Measurements from ENCODE around the gene GNG4. TPM values are rescaled to one million over a fixed set of nuclear protein-coding genes. Genes with fewer than 3 reads are reported as not detected.

Gene GNG4
- total and polyA plus RNA-seq, 9 of the 15 experiments (the other 6 are each of a cell fraction or from before 2014, with no cell fraction given): 0.06 to 0.58 (median 0.08) TPM; not detected in 4

DNA sequence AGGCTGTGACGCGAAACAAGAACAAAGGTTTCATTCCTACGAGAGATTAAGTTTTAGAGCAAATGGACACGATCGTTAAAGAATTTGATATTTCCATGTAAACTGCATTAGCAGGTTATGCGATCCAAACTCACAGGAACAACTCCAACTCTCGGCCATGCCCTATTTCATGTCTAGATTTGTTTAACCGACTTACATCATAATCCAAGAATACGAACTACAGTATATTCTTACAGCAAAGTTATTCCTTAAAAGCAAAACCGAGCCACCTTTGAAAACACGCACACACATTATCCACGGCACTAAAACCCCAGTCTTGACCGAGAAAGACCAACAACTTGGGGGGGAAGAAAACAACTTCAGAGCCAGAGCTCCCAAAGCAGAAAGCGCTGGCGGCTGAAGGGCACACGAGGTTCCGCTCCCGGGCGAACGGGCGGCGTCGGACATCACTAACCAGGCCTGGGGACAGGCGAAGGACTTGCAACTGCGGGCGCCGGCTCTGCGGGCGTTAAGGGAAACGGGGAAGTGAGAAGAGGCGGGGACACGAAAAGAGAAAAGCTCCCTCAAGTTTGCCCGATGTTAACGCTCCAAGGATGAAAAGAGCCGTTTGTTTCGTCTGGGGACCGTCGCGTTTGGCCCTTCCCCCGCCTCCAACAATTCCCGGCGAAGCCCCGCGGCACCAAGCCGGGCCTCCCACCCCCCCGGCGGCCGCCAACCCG, 146.0 kb downstream of the GNG4 start (continued):
- TF ChIP-seq ZNF76 (CRISPR knock-in tag; IDR thresholded peaks at IDR 0.05; ENCODE audit: borderline replicate concordance) (no peak), MTA3 (IDR thresholded peaks at IDR 0.05; ENCODE audit: borderline replicate concordance) (no peak), ZNF23 (CRISPR knock-in tag; IDR thresholded peaks at IDR 0.05) (no peak), NBN (IDR thresholded peaks at IDR 0.05; ENCODE audit: low read depth) (0 out of 2 replicates have a peak, but pooled peaks have one; percentile 59), ZNF3 (CRISPR knock-in tag; IDR thresholded peaks at IDR 0.05) (no peak), JUND (IDR thresholded peaks at IDR 0.05; ENCODE audit: borderline replicate concordance, low read depth, low read length) (no peak), JUND (tag; IDR thresholded peaks at IDR 0.05; ENCODE audit: borderline replicate concordance, low read depth, low read length) (no peak), RCOR1 (IDR thresholded peaks at IDR 0.05; ENCODE audit: borderline replicate concordance in 1 of 2, low read depth in 2 of 2, low read length in 2 of 2) (peak in 1 of 2 experiments; percentile 20; a peak in 1 of 4 replicates), ARNT (IDR thresholded peaks at IDR 0.05) (no peak), CCNT2 (IDR thresholded peaks at IDR 0.05; ENCODE audit: borderline replicate concordance, extremely low read depth, insufficient read length, low read depth, low read length) (peak; percentile 0), KLF16 (IDR thresholded peaks at IDR 0.05) (no peak), SMAD3 (CRISPR knock-in tag; conservative IDR thresholded peaks at IDR 0.05) (no peak), STAT5A (IDR thresholded peaks at IDR 0.05; ENCODE audit: borderline replicate concordance, low read length) (no peak)
- TF ChIP-seq, protein P1, sequence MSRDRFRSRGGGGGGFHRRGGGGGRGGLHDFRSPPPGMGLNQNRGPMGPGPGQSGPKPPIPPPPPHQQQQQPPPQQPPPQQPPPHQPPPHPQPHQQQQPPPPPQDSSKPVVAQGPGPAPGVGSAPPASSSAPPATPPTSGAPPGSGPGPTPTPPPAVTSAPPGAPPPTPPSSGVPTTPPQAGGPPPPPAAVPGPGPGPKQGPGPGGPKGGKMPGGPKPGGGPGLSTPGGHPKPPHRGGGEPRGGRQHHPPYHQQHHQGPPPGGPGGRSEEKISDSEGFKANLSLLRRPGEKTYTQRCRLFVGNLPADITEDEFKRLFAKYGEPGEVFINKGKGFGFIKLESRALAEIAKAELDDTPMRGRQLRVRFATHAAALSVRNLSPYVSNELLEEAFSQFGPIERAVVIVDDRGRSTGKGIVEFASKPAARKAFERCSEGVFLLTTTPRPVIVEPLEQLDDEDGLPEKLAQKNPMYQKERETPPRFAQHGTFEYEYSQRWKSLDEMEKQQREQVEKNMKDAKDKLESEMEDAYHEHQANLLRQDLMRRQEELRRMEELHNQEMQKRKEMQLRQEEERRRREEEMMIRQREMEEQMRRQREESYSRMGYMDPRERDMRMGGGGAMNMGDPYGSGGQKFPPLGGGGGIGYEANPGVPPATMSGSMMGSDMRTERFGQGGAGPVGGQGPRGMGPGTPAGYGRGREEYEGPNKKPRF (IDR thresholded peaks at IDR 0.05; ENCODE audit: low read depth, low read length): no peak
- TF ChIP-seq, protein P2, sequence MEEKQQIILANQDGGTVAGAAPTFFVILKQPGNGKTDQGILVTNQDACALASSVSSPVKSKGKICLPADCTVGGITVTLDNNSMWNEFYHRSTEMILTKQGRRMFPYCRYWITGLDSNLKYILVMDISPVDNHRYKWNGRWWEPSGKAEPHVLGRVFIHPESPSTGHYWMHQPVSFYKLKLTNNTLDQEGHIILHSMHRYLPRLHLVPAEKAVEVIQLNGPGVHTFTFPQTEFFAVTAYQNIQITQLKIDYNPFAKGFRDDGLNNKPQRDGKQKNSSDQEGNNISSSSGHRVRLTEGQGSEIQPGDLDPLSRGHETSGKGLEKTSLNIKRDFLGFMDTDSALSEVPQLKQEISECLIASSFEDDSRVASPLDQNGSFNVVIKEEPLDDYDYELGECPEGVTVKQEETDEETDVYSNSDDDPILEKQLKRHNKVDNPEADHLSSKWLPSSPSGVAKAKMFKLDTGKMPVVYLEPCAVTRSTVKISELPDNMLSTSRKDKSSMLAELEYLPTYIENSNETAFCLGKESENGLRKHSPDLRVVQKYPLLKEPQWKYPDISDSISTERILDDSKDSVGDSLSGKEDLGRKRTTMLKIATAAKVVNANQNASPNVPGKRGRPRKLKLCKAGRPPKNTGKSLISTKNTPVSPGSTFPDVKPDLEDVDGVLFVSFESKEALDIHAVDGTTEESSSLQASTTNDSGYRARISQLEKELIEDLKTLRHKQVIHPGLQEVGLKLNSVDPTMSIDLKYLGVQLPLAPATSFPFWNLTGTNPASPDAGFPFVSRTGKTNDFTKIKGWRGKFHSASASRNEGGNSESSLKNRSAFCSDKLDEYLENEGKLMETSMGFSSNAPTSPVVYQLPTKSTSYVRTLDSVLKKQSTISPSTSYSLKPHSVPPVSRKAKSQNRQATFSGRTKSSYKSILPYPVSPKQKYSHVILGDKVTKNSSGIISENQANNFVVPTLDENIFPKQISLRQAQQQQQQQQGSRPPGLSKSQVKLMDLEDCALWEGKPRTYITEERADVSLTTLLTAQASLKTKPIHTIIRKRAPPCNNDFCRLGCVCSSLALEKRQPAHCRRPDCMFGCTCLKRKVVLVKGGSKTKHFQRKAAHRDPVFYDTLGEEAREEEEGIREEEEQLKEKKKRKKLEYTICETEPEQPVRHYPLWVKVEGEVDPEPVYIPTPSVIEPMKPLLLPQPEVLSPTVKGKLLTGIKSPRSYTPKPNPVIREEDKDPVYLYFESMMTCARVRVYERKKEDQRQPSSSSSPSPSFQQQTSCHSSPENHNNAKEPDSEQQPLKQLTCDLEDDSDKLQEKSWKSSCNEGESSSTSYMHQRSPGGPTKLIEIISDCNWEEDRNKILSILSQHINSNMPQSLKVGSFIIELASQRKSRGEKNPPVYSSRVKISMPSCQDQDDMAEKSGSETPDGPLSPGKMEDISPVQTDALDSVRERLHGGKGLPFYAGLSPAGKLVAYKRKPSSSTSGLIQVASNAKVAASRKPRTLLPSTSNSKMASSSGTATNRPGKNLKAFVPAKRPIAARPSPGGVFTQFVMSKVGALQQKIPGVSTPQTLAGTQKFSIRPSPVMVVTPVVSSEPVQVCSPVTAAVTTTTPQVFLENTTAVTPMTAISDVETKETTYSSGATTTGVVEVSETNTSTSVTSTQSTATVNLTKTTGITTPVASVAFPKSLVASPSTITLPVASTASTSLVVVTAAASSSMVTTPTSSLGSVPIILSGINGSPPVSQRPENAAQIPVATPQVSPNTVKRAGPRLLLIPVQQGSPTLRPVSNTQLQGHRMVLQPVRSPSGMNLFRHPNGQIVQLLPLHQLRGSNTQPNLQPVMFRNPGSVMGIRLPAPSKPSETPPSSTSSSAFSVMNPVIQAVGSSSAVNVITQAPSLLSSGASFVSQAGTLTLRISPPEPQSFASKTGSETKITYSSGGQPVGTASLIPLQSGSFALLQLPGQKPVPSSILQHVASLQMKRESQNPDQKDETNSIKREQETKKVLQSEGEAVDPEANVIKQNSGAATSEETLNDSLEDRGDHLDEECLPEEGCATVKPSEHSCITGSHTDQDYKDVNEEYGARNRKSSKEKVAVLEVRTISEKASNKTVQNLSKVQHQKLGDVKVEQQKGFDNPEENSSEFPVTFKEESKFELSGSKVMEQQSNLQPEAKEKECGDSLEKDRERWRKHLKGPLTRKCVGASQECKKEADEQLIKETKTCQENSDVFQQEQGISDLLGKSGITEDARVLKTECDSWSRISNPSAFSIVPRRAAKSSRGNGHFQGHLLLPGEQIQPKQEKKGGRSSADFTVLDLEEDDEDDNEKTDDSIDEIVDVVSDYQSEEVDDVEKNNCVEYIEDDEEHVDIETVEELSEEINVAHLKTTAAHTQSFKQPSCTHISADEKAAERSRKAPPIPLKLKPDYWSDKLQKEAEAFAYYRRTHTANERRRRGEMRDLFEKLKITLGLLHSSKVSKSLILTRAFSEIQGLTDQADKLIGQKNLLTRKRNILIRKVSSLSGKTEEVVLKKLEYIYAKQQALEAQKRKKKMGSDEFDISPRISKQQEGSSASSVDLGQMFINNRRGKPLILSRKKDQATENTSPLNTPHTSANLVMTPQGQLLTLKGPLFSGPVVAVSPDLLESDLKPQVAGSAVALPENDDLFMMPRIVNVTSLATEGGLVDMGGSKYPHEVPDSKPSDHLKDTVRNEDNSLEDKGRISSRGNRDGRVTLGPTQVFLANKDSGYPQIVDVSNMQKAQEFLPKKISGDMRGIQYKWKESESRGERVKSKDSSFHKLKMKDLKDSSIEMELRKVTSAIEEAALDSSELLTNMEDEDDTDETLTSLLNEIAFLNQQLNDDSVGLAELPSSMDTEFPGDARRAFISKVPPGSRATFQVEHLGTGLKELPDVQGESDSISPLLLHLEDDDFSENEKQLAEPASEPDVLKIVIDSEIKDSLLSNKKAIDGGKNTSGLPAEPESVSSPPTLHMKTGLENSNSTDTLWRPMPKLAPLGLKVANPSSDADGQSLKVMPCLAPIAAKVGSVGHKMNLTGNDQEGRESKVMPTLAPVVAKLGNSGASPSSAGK (IDR thresholded peaks at IDR 0.05): peak; percentile 67

Measured in K562 (cell line).